Cardiac muscle cell (in vitro differentiated cells and primary cell): ENCODE measurements around the gene CHD6. TPM values are rescaled to one million over a fixed set of nuclear protein-coding genes. Genes with fewer than 3 reads are reported as not detected.

Experiments used
- DNase-seq, 2 donors: peaks; one replicate each; pipeline versions ENCODE4 v3.0.0 to v3.0.0-alpha.2; 2010 to 2017; ENCODE audit warnings: low read depth in 1 of 2, low spot score in 1 of 2
- H3K27ac ChIP-seq: fragments of 200-600 bp; sonication (generic); 2 replicates; pipeline ENCODE4 v1.5.1; 2016
- H3K27me3 ChIP-seq: fragments of 200-600 bp; sonication (generic); 2 replicates; pipeline ENCODE4 v1.6.0; 2016; ENCODE audit warnings: control low read depth
- H3K36me3 ChIP-seq: fragments of 200-600 bp; sonication (generic); 2 replicates; pipeline ENCODE4 v1.5.1; 2016; ENCODE audit warnings: control low read depth
- H3K4me1 ChIP-seq: fragments of 200-600 bp; sonication (generic); 2 replicates; pipeline ENCODE4 v1.8.1; 2017; ENCODE audit warnings: low read depth, mild to moderate bottlenecking, mixed run types
- H3K4me3 ChIP-seq: fragments of 200-600 bp; sonication (generic); 2 replicates; pipeline ENCODE4 v1.5.1; 2016; ENCODE audit warnings: mild to moderate bottlenecking
- H3K9me3 ChIP-seq: fragments of 200-600 bp; sonication (generic); 2 replicates; pipeline ENCODE4 v1.5.1; 2017; ENCODE audit warnings: low read depth, mild to moderate bottlenecking, control low read depth
- CTCF ChIP-seq: IDR thresholded peaks from 2 replicates; pipeline ENCODE4 v1.5.1; 2012; ENCODE audit warnings: low read depth, mild to moderate bottlenecking, low read length
- polyA plus RNA-seq: library from polyadenylated mRNA; unstranded; fragments of >200 nt; fragmentation: Nextera tagmentation; extraction: Ambion mirVana; gene quantifications from 2 replicates; pipeline ENCODE4 v1.2.1, GENCODE V29; 2016
- total RNA-seq: library from RNA; depleted of rRNA; stranded (reverse); fragments of >200 nt; gene quantifications from 2 replicates; pipeline ENCODE4 v1.2.3, GENCODE V29; 2016

The CHD6 gene
- total and polyA plus RNA-seq, 2 experiments from 2014 or later, result 56.3 to 61.9 TPM

DNA sequence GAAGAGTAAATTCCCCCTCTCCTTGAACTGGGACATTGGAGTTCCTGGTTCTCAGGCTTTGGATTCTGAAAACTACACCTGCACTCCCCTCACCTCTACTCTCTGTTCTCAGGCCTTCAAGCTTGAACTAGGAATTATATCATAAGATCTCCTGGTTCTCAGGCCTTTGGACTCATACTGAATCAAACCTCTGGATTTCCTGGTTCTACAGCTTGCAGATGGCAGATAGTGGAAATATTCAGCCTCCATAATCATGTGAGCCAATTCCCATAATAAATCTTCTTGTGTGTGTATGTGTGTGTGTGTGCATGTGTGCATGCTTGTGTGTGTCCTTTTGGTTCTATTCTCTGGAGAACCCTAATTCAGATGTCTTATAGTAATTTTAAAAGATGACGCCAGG is 12.7 kb upstream of the CHD6 start:
- no peaks in the 10 kb centered on the region for H3K27me3 ChIP-seq
- no peak overlapping the region for H3K4me3 ChIP-seq
- no peaks in the 10 kb centered on the region for H3K4me1 ChIP-seq
- DNase-seq, result no peak
- TF ChIP-seq CTCF, result no peak
- H3K36me3 ChIP-seq, result no peaks in the 10 kb centered on the region
- no peaks in the 10 kb centered on the region for H3K9me3 ChIP-seq
- H3K27ac ChIP-seq, result no peak overlapping the region

DNA sequence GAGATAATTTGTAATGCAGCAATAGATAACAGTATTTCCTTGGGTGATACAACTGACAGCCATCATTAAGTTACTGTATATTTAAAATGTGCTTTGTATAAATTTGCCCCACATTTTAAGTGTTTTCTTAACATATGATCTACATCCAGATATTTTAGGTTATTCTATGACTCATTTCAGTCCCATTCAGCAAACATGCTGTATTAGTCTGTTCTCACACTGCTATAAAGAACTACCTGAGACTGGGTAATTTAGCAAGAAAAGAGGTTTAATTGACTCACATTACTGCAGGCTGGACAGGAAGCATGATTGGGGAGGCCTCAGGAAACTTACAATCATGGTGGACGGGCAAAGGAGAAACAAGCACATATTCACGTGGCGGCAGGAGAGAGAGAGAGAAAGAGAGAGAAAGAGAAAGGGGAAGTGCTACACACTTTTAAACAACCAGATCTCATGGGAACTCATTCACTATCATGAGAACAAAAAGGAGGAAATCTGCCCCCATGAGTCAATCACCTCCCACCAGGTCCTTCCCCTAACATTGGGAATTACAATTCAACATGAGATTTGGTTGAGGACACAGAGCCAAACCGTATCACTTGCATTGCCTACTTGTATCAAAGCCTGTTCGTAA is 9.6 kb upstream of the CHD6 start:
- TF ChIP-seq CTCF, result no peak
- H3K4me1 ChIP-seq, result no peaks in the 10 kb centered on the region
- DNase-seq, result no peak

GRCh38 chr20:41627001-41627495 is 8.9 kb upstream of the CHD6 start:
- Histone ChIP-seq H3K27me3 (no peaks in the 10 kb centered on the region), H3K9me3 (no peaks in the 10 kb centered on the region), H3K4me3 (no peak overlapping the region), H3K4me1 (no peaks in the 10 kb centered on the region), H3K36me3 (no peaks in the 10 kb centered on the region), H3K27ac (no peak overlapping the region)
- TF ChIP-seq CTCF, result no peak
- DNase-seq, result no peak

More for the DNA sequence above, 9.6 kb upstream of the CHD6 start:
- Histone ChIP-seq H3K27ac (no peak overlapping the region), H3K27me3 (no peaks in the 10 kb centered on the region), H3K36me3 (no peaks in the 10 kb centered on the region), H3K9me3 (no peaks in the 10 kb centered on the region), H3K4me3 (no peak overlapping the region)

DNA sequence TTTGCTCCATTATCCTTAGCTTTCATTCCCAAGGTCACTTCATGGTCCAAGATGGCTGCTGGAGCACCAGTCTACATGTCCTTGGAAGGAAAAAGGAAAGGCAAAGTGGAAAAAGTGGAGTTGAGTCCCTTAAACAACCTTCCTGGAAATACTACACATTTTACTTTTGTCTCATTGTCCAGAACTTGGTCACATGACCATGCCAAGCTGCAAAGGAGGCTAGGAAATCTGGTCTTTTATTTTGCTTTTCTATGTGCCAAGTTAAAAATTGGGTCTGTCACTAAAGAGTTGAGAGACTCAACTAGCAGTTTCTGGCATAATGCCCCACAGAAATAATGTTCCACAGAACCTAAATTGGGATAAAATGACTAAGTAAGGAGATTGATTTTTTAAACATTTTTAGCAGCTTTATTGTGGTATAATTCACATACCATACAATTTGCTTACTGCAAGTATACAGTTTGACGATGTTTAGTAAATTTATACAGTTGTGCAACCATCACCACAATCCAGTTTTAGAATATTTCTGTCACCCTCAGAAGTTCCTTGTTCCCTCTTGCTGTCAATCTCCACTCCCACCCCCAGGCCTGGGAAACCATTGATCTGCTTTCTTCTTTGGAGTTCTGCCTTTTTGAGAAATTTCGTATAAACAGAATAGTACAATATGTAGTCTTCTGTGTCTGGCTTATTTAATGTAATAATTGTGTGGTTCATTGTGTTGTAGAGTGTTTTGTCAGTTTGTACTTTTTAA is 5.6 kb upstream of the CHD6 start:
- Histone ChIP-seq H3K27ac (no peak overlapping the region), H3K36me3 (no peaks in the 10 kb centered on the region), H3K9me3 (no peaks in the 10 kb centered on the region), H3K27me3 (no peaks in the 10 kb centered on the region), H3K4me3 (no peak overlapping the region), H3K4me1 (no peaks in the 10 kb centered on the region)
- no peak for TF ChIP-seq CTCF
- no peak for DNase-seq

DNA sequence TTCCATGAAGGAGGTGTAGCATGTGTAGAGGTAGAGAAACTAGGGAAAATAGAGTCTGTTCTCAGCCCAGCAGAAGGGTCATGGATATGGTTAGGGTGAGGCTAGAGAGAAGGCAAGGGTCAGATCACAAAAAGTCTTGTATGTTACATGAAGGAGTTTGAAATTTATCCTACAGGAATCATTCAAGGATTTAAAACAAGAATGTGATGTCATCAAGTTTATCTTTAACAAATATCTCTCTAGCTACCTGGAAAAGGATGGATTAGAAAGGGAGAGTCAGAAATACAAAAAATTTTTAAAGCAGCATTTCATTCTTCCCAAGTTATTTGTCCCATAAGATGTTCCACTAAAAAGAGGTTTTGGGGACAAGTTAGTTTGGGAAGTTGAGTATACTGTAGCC is 4.4 kb upstream of the CHD6 start:
- DNase-seq, result no peak
- H3K27ac ChIP-seq, result no peak overlapping the region

More for the DNA sequence above, 4.4 kb upstream of the CHD6 start:
- Histone ChIP-seq H3K4me1 (no peaks in the 10 kb centered on the region), H3K27me3 (no peaks in the 10 kb centered on the region), H3K4me3 (no peak overlapping the region), H3K36me3 (no peaks in the 10 kb centered on the region), H3K9me3 (no peaks in the 10 kb centered on the region)
- no peak for TF ChIP-seq CTCF
